ENCODE results near the gene TRIM34. TPM values are rescaled to one million over a fixed set of nuclear protein-coding genes. Genes with fewer than 3 reads are reported as not detected.
"Not testable (repeated sequence)": the region's sequence is repeated elsewhere in the genome, so short reads cannot be mapped to it uniquely, and the experiment has no call there.

Gene TRIM34
- polyA plus RNA-seq, 1 donor from 2014 or later, result not detected

GRCh38 chr11:5655474-5655873 lies 30.7 kb downstream of the TRIM34 start:
- Histone ChIP-seq H3F3A (ENCODE audit: insufficient read depth, low read length, poor library complexity, severe bottlenecking) (no peaks in the 10 kb centered on the region), H3K4me2 (ENCODE audit: low read length) (no peak overlapping the region), H3K79me2 (replicated peaks; ENCODE audit: insufficient read depth, low read length) (no peaks in the 10 kb centered on the region), H3K9me3 (ENCODE audit: low read length) (peaks cover 3% of the 10 kb centered on the region), H4K20me1 (ENCODE audit: insufficient read depth) (no peaks in the 10 kb centered on the region), H3K36me3 (ENCODE audit: insufficient read depth, low read length) (no peaks in the 10 kb centered on the region), H2AFZ (ENCODE audit: low read depth, low read length) (no peak overlapping the region), H3K9me2 (ENCODE audit: insufficient read depth, low read length) (no peaks in the 10 kb centered on the region), H3K27me3 (ENCODE audit: insufficient read depth, low read depth, low read length) (no peaks in the 10 kb centered on the region), H3K27ac (ENCODE audit: low read length) (no peak overlapping the region), H3K4me3 (ENCODE audit: low read length) (no peak overlapping the region), H3K9ac (ENCODE audit: low read length) (no peak overlapping the region)
- TF ChIP-seq RAD21 (conservative IDR thresholded peaks at IDR 0.05) (no peak), CTCF (IDR thresholded peaks at IDR 0.05; ENCODE audit: poor library complexity, severe bottlenecking) (no peak), POLR2AphosphoS5 (IDR thresholded peaks at IDR 0.05) (no peak), MXI1 (conservative IDR thresholded peaks at IDR 0.05; ENCODE audit: poor library complexity, severe bottlenecking) (no peak), SMC3 (conservative IDR thresholded peaks at IDR 0.05; ENCODE audit: poor library complexity) (no peak)

- H3K9me2 ChIP-seq (ENCODE audit: insufficient read depth, low read length); H3K27ac ChIP-seq (ENCODE audit: low read length); H3K36me3 ChIP-seq (ENCODE audit: insufficient read depth, low read length); H2AFZ ChIP-seq (ENCODE audit: low read depth, low read length); H3K9me3 ChIP-seq (ENCODE audit: low read length); H3K9ac ChIP-seq (ENCODE audit: low read length); H3F3A ChIP-seq (ENCODE audit: insufficient read depth, low read length, poor library complexity, severe bottlenecking); H3K4me3 ChIP-seq (ENCODE audit: low read length); H3K4me2 ChIP-seq (ENCODE audit: low read length); H3K27me3 ChIP-seq (ENCODE audit: insufficient read depth, low read depth, low read length); H4K20me1 ChIP-seq (ENCODE audit: insufficient read depth); H3K79me2 ChIP-seq (replicated peaks; ENCODE audit: insufficient read depth, low read length): not testable (repeated sequence)
These were observed 32.2 kb downstream of the TRIM34 start for GRCh38 chr11:5656956-5657355.

- Histone ChIP-seq H3K9ac (ENCODE audit: low read length) (no peak overlapping the region), H3K9me2 (ENCODE audit: insufficient read depth, low read length) (no peaks in the 10 kb centered on the region), H3K4me2 (ENCODE audit: low read length) (no peak overlapping the region), H3K79me2 (replicated peaks; ENCODE audit: insufficient read depth, low read length) (no peaks in the 10 kb centered on the region), H3K36me3 (ENCODE audit: insufficient read depth, low read length) (no peaks in the 10 kb centered on the region), H3K9me3 (ENCODE audit: low read length) (no peaks in the 10 kb centered on the region), H3K27ac (ENCODE audit: low read length) (no peak overlapping the region), H3K27me3 (ENCODE audit: insufficient read depth, low read depth, low read length) (no peaks in the 10 kb centered on the region), H2AFZ (ENCODE audit: low read depth, low read length) (no peak overlapping the region), H3K4me3 (ENCODE audit: low read length) (no peak overlapping the region), H4K20me1 (ENCODE audit: insufficient read depth) (no peaks in the 10 kb centered on the region), H3F3A (ENCODE audit: insufficient read depth, low read length, poor library complexity, severe bottlenecking) (no peaks in the 10 kb centered on the region)
- no peak for TF ChIP-seq TAF1 (IDR thresholded peaks at IDR 0.05; ENCODE audit: low read depth)
- no peak for TF ChIP-seq MXI1 (conservative IDR thresholded peaks at IDR 0.05; ENCODE audit: poor library complexity, severe bottlenecking)
- no peak for TF ChIP-seq REST (IDR thresholded peaks at IDR 0.05; ENCODE audit: borderline replicate concordance)
- TF ChIP-seq EP300 (conservative IDR thresholded peaks at IDR 0.05; ENCODE audit: poor library complexity, severe bottlenecking), result no peak
- TF ChIP-seq POLR2AphosphoS5 (IDR thresholded peaks at IDR 0.05), result no peak
- no peak for TF ChIP-seq CTCF (IDR thresholded peaks at IDR 0.05; ENCODE audit: poor library complexity, severe bottlenecking)
- no peak for TF ChIP-seq SMC3 (conservative IDR thresholded peaks at IDR 0.05; ENCODE audit: poor library complexity)
- TF ChIP-seq RAD21 (conservative IDR thresholded peaks at IDR 0.05), result no peak
- TF ChIP-seq EZH2 (IDR thresholded peaks at IDR 0.05; ENCODE audit: borderline replicate concordance, insufficient read depth, low read length, poor library complexity, severe bottlenecking), result no peak
These were observed 33.5 kb downstream of the TRIM34 start for GRCh38 chr11:5658318-5658717.

All from neural cell (in vitro differentiated cells).